Superior temporal gyrus (tissue), 1 donor: ENCODE results near the gene ABCD2.
A peak's percentile ranks its signal among the peaks of the same experiment; 100 is the strongest.
"Not testable (repeated sequence)": the region's sequence is repeated elsewhere in the genome, so short reads cannot be mapped to it uniquely, and the experiment has no call there.

Experiments used
- DNase-seq: peaks from one replicate; pipeline ENCODE4 v3.0.0-alpha.2; 2016; ENCODE audit errors: extremely low spot score

The ABCD2 gene

GRCh38 chr12:39612250-39612649 lies 7.4 kb downstream of the ABCD2 start:
- DNase-seq, result no peak

- no peak for DNase-seq
Measured at GRCh38 chr12:39611818-39612217, 7.8 kb downstream of the ABCD2 start.

GRCh38 chr12:39610436-39611025 lies 9.1 kb downstream of the ABCD2 start:
- no peak for DNase-seq

GRCh38 chr12:39606712-39607423 lies 12.7 kb downstream of the ABCD2 start:
- DNase-seq, result no peak

- no peak for DNase-seq
Measured at GRCh38 chr12:39605996-39606395, 13.6 kb downstream of the ABCD2 start.

- no peak for DNase-seq
Measured at GRCh38 chr12:39605501-39605900, 14.1 kb downstream of the ABCD2 start.

GRCh38 chr12:39603065-39603464 lies 16.5 kb downstream of the ABCD2 start:
- no peak for DNase-seq

GRCh38 chr12:39601951-39602350 lies 17.7 kb downstream of the ABCD2 start:
- not testable (repeated sequence) for DNase-seq

- DNase-seq, result no peak
Measured at GRCh38 chr12:39595928-39596327, 23.7 kb downstream of the ABCD2 start.

- DNase-seq, result no peak
Measured at GRCh38 chr12:39592295-39592694, 27.3 kb downstream of the ABCD2 start.

- DNase-seq, result no peak
Measured at GRCh38 chr12:39588348-39588747, 31.3 kb downstream of the ABCD2 start.

GRCh38 chr12:39587225-39587624 lies 32.4 kb downstream of the ABCD2 start:
- no peak for DNase-seq

GRCh38 chr12:39586816-39587215 lies 32.8 kb downstream of the ABCD2 start:
- DNase-seq, result no peak

- DNase-seq, result no peak
Measured at GRCh38 chr12:39581592-39581991, 38.0 kb downstream of the ABCD2 start.

- no peak for DNase-seq
Measured at GRCh38 chr12:39575498-39575875, 44.1 kb downstream of the ABCD2 start.

- DNase-seq, result peak; percentile 66
Measured at GRCh38 chr12:39574785-39575497, 44.7 kb downstream of the ABCD2 start.

- no peak for DNase-seq
Measured at GRCh38 chr12:39574378-39574777, 45.2 kb downstream of the ABCD2 start.

- no peak for DNase-seq
Measured at GRCh38 chr12:39573971-39574370, 45.6 kb downstream of the ABCD2 start.

- DNase-seq, result no peak
Measured at GRCh38 chr12:39572551-39572950, 47.1 kb downstream of the ABCD2 start.

- no peak for DNase-seq
Measured at GRCh38 chr12:39571351-39571750, 48.3 kb downstream of the ABCD2 start.

GRCh38 chr12:39553476-39553875 lies 66.1 kb downstream of the ABCD2 start:
- DNase-seq, result no peak

GRCh38 chr12:39544211-39544610 lies 75.4 kb downstream of the ABCD2 start:
- DNase-seq, result not testable (repeated sequence)

GRCh38 chr12:39541471-39541870 lies 78.1 kb downstream of the ABCD2 start:
- no peak for DNase-seq
